ENCODE results near the gene DCAF4L1.
A peak's percentile ranks its signal among the peaks of the same experiment; 100 is the strongest.

DCAF4L1 gene, protein sequence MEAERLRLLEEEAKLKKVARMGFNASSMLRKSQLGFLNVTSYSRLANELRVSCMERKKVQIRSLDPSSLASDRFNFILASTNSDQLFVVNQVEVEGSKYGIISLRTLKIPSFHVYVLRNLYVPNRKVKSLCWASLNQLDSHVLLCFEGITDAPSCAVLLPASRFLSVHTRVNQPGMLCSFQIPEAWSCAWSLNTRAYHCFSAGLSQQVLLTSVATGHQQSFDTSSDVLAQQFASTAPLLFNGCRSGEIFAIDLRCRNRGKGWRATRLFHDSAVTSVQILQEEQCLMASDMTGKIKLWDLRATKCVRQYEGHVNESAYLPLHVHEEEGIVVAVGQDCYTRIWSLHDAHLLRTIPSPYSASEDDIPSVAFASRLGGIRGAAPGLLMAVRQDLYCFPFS

GRCh38 chr4:41981456-41981855 is at the start of gene DCAF4L1:
DCAF4L1 (plus strand) TSS chr4:41981756; CDS start chr4:41981793, 37 bp downstream.
- DNase-seq, result no peak

DNA sequence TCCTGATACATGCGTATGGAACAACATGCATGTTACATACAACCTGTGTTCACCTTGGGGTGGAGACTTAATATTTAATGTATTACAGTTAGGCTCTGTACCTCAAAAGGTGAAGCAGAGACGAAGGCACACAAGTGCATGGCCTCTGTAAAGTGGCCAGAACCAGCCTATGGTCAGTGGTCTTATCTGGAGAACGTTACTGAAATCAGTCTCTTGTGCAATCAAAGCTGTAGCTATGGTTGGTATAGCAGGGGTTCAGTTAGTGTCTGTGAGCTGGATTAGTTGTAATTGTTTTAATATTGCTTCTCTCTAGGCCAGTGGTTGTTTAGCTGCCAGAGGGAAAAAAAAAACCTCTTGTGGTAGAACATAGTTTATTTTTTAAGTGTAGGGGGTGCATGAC is 48.6 kb upstream of the DCAF4L1 start:
- no peak for DNase-seq

GRCh38 chr4:41933997-41934503 is 47.5 kb upstream of the DCAF4L1 start:
- DNase-seq, result no peak

- DNase-seq, result no peak
Measured at GRCh38 chr4:41934514-41934900, 47.0 kb upstream of the DCAF4L1 start.

GRCh38 chr4:41934901-41935651 is 46.5 kb upstream of the DCAF4L1 start, which contains the start of gene TMEM33:
TMEM33 (plus strand) TSS chr4:41935429; CDS start chr4:41935485, 56 bp downstream.
- peak; percentile 93 for DNase-seq

DNA sequence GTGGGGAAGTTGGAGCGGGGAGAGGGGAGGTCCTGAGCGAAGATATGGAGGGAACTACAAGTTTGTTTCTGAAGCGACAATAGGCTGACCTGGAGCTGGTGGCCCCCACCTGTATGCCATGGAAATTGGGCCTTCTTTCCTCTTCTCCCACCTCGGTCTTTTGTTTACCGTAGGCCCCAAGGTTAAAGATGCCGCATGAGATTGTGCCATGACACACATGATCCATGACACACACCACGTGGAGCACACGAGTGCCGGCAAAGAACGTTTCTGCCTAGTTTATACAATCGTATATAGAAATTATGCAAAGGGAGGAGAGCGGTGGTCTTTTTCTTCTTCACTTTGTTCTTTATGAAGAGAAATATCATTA is 45.9 kb upstream of the DCAF4L1 start:
- DNase-seq, result peak; percentile 62

DNA sequence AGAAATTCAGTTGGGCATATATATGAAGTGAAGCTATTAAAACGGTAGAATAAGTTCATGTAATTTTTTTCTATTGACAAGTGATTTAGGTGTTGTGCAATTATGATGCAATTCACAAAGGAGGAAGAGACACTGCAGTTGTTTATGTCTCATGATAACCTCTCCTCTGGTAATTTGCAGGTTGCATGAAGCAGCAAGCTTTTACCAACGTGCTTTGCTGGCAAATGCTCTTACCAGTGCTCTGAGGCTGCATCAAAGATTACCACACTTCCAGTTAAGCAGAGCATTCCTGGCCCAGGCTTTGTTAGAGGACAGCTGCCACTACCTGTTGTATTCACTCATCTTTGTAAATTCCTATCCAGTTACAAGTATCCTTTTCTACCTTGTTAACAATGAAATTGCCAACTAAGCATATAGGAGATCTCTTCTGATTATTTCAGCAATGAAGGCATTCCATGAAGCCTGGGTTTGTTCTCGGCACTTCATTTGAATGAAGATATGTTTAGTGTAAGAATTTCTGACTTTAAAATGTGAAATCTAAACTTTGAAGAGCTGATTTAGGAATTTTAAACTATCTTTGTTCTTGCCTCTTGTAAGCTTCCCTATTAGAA is 42.4 kb upstream of the DCAF4L1 start:
- no peak for DNase-seq

DNA sequence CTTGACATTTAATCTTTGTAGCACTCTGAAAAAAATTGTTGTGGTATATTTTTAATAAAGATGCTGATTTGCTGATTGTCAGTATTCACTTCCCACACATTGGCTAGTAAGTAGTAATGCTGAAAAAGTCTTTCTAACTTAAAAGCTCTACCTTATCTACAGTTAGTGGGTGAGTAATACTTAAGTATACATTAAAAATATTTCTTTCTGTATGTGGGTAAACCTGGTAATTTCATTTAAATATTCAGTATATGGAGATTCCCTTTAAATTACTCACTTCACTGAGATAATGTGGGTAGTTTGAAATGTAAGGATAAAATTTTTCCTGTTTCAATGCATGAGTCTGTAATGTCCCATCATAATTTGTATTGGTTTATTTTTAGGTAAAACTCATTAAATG is 40.7 kb upstream of the DCAF4L1 start:
- no peak for DNase-seq

- no peak for DNase-seq
Measured at GRCh38 chr4:41943506-41943905, 38.0 kb upstream of the DCAF4L1 start.

GRCh38 chr4:41944089-41944488 is 37.5 kb upstream of the DCAF4L1 start:
- no peak for DNase-seq

GRCh38 chr4:41949531-41949930 is 32.0 kb upstream of the DCAF4L1 start:
- DNase-seq, result no peak

- peak; percentile 73 for DNase-seq
Measured at GRCh38 chr4:41957634-41958033, 23.9 kb upstream of the DCAF4L1 start.

GRCh38 chr4:41963105-41963504 is 18.5 kb upstream of the DCAF4L1 start:
- DNase-seq, result peak; percentile 71

DNA sequence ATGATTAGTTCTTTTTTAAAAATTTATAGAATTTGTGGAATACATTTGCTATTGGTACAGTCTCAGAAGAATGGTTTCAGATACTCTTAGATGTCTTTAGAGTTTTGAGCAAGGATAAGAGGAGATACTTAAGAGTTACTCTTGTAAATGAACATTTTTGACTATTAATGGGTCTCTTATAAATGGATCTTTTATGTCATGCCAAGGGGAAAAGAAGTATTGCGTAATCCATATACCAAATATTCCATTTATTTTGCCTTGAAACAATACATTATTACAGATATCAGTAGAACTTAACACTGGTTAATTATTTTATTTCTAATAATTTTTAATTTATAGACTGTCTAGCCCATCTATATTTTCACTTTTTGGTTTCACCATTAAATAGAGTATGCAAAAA is 17.2 kb upstream of the DCAF4L1 start:
- no peak for DNase-seq

- no peak for DNase-seq
Measured at GRCh38 chr4:41967392-41967791, 14.2 kb upstream of the DCAF4L1 start.

- no peak for DNase-seq
Measured at GRCh38 chr4:41969671-41970070, 11.9 kb upstream of the DCAF4L1 start.

- DNase-seq, result no peak
Measured at GRCh38 chr4:41975341-41975740, 6.2 kb upstream of the DCAF4L1 start.

- DNase-seq, result no peak
Measured at GRCh38 chr4:41976775-41977516, 4.6 kb upstream of the DCAF4L1 start.

DNA sequence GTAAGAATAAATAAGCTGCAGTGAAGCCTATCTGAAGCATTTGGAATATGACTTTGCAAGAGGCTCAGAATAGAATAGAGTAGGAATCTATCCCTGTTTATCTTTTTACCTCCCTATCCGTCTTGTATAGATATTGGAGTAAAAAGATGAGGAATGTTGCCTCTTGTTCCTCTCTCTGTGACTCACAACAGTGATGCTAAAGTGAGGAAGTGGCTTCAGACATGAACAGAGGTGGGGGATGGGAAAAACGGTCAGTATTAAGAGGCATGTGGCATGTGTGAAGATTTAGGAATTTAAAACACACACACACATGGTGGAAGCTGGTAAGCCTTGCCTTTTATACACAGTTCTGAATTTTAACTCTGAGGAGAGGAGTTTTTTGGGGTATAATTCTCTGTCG is 3.8 kb upstream of the DCAF4L1 start:
- DNase-seq, result no peak

GRCh38 chr4:41982716-41983115 is 1.2 kb downstream of the DCAF4L1 start:
- DNase-seq, result no peak

DNA sequence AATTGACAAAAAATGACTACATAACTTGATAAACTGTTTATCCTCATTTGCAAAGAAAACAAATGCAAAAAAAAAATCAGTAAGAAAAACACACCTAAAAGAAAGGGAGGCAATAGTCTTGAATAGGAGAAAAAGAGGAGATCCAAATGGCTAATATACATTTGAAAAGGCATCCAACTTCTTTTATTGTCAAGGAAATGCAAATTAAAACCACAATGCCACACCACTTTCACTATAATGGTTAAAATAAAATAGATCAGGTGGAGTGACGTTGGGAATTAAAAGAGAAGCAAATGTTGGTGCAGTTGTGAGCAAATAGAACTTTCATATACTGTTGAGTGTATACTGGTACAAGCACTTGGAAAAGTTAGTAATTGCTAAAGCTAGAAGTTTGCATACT is 3.6 kb downstream of the DCAF4L1 start:
- no peak for DNase-seq

DNA sequence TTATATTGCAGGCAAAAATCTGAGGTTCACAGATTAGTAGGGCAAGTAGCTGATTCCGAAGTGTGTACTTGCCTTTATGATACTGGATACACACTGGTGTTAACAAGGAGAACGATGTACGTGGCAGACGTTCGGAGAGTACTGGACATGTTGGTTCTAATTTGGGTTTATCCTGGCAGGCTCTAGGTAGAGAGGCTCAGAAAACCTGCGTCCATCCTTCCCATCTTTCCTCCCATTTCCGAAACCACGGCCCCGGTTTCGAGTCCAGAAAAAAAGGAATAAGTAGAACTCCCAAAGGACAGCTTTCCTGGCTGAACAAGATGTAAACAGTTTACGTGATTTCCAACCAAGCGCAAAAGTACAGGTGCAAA is 8.4 kb downstream of the DCAF4L1 start:
- DNase-seq, result no peak

All from hematopoietic multipotent progenitor cell treated with erythropoietin and hydrocortisone succinate and interleukin-3 and kit ligand, for 8 days (in vitro differentiated cells).